OCI-LY7 (cell line): ENCODE measurements around the gene FAAP100.

ENCODE experiments used
- EZH2phosphoT487 ChIP-seq: fragments of 200-600 bp; sonication (generic); IDR thresholded peaks from 2 replicates; pipeline ENCODE4 v1.6.1; 2018; ENCODE audit warnings: low read depth, borderline replicate concordance, mild to moderate bottlenecking, mixed run types, antibody characterized with exemption, low read length, moderate library complexity, mixed read lengths
- TF ChIP-seq, protein P1 (sequence below): fragments of 200-600 bp; sonication (generic); conservative IDR thresholded peaks from 2 replicates; pipeline ENCODE4 v1.5.1; 2014; ENCODE audit warnings: mild to moderate bottlenecking, antibody characterized with exemption, low read length, moderate library complexity, mixed read lengths

DNA sequence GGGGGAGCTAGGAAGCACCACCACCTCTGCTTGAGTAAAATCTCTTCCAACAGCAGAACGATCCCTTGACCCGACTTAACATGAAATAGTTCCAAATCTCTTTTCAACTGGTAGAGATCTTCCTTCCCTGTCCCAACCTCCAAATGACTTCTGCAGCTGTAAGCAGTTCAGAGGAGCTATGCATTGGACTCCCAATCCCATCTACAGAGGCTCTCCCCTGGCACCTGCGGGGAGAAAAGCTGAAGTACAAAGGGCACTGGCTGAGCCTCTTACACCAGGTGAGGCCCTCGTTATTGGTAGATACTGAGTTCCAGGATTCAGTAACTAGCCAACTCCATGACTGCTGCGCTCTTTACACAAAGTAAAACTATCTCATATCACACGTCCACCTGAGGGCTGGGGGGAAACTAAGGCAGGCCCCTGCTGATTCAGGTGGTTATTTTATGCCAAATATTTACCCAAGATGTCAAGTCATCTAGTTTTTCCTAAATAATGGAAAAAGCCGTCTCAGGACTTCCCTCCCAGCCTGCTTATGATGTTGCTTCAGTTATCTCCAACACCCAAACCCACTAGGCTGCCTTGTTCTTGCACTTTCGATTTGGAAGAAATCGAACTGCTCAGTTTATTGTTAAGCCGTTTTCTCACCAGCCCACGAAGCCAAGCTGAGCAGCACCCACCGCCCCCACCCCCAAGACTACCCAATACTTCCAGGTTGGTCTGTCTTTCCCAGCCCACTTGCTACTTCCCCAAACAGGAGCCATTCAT, 42.8 kb downstream of the FAAP100 start:
- TF ChIP-seq, protein P1, sequence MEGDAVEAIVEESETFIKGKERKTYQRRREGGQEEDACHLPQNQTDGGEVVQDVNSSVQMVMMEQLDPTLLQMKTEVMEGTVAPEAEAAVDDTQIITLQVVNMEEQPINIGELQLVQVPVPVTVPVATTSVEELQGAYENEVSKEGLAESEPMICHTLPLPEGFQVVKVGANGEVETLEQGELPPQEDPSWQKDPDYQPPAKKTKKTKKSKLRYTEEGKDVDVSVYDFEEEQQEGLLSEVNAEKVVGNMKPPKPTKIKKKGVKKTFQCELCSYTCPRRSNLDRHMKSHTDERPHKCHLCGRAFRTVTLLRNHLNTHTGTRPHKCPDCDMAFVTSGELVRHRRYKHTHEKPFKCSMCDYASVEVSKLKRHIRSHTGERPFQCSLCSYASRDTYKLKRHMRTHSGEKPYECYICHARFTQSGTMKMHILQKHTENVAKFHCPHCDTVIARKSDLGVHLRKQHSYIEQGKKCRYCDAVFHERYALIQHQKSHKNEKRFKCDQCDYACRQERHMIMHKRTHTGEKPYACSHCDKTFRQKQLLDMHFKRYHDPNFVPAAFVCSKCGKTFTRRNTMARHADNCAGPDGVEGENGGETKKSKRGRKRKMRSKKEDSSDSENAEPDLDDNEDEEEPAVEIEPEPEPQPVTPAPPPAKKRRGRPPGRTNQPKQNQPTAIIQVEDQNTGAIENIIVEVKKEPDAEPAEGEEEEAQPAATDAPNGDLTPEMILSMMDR, result no peak
- no peak for TF ChIP-seq EZH2phosphoT487
